ENCODE results near the gene NCF4.
A peak's percentile ranks its signal among the peaks of the same experiment; 100 is the strongest.

The NCF4 gene

DNA sequence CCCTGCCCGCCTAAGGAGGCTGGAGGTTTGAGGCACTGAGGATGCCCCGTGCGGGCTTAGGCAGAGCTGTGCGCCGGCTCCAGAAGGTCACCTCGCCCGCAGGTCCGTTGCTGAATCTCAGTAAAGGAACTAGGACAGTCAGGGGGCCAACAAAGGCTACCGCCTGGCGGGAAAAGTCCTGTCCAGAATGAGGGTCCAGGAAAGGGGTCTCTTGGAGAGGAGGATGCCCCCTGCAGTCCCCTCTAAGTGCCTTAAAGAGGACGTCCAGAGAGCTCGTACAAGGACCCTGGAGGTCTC is 44.5 kb upstream of the NCF4 start:
- H3K4ac ChIP-seq (ENCODE audit: low read depth, low read length): no peak overlapping the region
- H4K91ac ChIP-seq (ENCODE audit: low read depth, low read length): no peak overlapping the region
- peaks cover 0 to 4% of the 10 kb centered on the region in 2 experiments for H3K4me1 ChIP-seq (ENCODE audit: control insufficient read depth in 1 of 2, insufficient read depth in 2 of 2, low read length in 2 of 2)
- no peak overlapping the region for H3K4me2 ChIP-seq (ENCODE audit: low read length)
- H3K9me3 ChIP-seq (ENCODE audit: insufficient read depth, low read depth, low read length): peaks cover 5% of the 10 kb centered on the region
- no peak overlapping the region for H3K18ac ChIP-seq (ENCODE audit: low read length)
- H2BK5ac ChIP-seq (ENCODE audit: low read depth, low read length, poor library complexity): no peak overlapping the region
- no peaks in the 10 kb centered on the region for H3K79me2 ChIP-seq (ENCODE audit: control insufficient read depth, insufficient read depth, low read length, poor library complexity)
- H3K27me3 ChIP-seq (ENCODE audit: insufficient read depth, low read length): peaks cover 38% of the 10 kb centered on the region
- DNase-seq: no peak
- no peak overlapping the region for H4K12ac ChIP-seq (ENCODE audit: low read depth, low read length)
- WGBS (ENCODE audit: extremely low coverage, insufficient coverage, insufficient read length): no CpG with 5 or more reads among the region's 12 CpGs
- H4K8ac ChIP-seq (ENCODE audit: low read depth, low read length): no peak overlapping the region
- H3K14ac ChIP-seq (ENCODE audit: low read length): no peak overlapping the region
- no peak overlapping the region for H3K9ac ChIP-seq (ENCODE audit: low read length)
- H2BK120ac ChIP-seq (ENCODE audit: insufficient read depth, low read length, poor library complexity): no peak overlapping the region
- H3K4me3 ChIP-seq (ENCODE audit: low read depth, low read length): no peak overlapping the region
- no peak overlapping the region for H2AK5ac ChIP-seq (ENCODE audit: low read length)
- H3K79me1 ChIP-seq (ENCODE audit: low read length): no peaks in the 10 kb centered on the region
- no peak overlapping the region for H2AFZ ChIP-seq (ENCODE audit: insufficient read depth, low read length, poor library complexity)
- H3K36me3 ChIP-seq (ENCODE audit: control insufficient read depth in 1 of 2, insufficient read depth in 2 of 2, low read length in 2 of 2): no peaks in the 10 kb centered on the region
- no peak overlapping the region for H3K27ac ChIP-seq (ENCODE audit: low read depth, low read length)
- no peak overlapping the region for H3K23ac ChIP-seq (ENCODE audit: low read length)
- H2BK12ac ChIP-seq (ENCODE audit: low read length): no peak overlapping the region

DNA sequence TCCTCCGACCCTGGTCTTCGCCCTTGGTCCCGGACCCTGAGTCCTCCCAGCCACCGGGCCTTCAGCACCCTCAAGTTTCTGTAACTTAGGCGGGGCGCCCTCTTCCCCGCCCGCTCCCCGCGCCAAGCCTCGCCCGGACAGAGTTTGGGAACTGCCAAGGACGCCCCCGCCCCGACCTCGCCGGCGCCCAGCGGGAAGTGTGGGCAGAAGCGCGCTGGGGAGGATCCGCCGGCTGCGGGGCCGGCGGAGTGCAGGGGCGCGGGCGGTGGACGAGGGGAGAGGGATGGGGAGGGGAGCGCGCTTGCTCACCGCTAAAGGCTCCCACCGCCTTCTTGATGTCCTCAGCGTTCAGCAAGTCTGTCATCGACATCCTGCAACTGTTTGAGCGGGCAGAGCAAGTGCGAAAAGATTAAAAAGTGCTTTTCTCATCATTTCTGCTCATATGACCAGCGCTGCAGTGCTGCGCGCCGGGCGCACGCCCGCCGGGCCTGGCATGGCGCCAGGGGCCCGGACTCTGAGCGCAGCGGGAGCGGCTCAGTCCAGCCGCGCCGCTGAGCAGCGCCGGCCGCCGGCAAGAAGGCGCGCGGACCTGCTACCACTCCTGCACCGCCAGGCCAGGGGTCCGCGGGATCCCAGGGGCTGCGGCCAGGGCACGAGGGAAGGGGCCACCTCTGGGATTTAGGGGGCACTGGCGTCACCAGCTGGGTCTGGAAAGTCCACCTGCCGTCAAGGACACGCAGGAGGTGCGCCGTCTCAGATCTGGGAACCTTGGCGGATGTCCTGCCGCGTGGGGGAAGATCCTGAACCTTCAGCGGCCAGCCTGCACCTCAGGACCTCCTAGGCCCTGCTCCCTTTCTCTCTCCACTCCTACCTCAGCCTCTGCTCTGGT is 43.9 kb upstream of the NCF4 start, which contains the start of gene PVALB:
Gene PVALB, minus strand, starts transcription at position 400 of the 889 bp plus-strand sequence. Its CDS starts 30 bp downstream, at position 370.
- Histone ChIP-seq H3K4me2 (ENCODE audit: low read length) (no peak within 1 kb of the TSS), H3K27me3 (ENCODE audit: insufficient read depth, low read length) (peaks cover 38% of the 10 kb centered on the region), H3K14ac (ENCODE audit: low read length) (no peak within 1 kb of the TSS), H2BK5ac (ENCODE audit: low read depth, low read length, poor library complexity) (no peak within 1 kb of the TSS), H2AFZ (ENCODE audit: insufficient read depth, low read length, poor library complexity) (no peak within 1 kb of the TSS), H2AK5ac (ENCODE audit: low read length) (no peak within 1 kb of the TSS), H3K4me1 (ENCODE audit: control insufficient read depth in 1 of 2, insufficient read depth in 2 of 2, low read length in 2 of 2) (peaks cover 0 to 4% of the 10 kb centered on the region in 2 experiments), H4K8ac (ENCODE audit: low read depth, low read length) (no peak within 1 kb of the TSS), H3K23ac (ENCODE audit: low read length) (no peak within 1 kb of the TSS), H3K9me3 (ENCODE audit: insufficient read depth, low read depth, low read length) (peaks cover 5% of the 10 kb centered on the region), H2BK120ac (ENCODE audit: insufficient read depth, low read length, poor library complexity) (no peak within 1 kb of the TSS), H3K4ac (ENCODE audit: low read depth, low read length) (no peak within 1 kb of the TSS), H3K79me2 (ENCODE audit: control insufficient read depth, insufficient read depth, low read length, poor library complexity) (no peaks in the 10 kb centered on the region), H4K12ac (ENCODE audit: low read depth, low read length) (no peak within 1 kb of the TSS), H3K79me1 (ENCODE audit: low read length) (no peaks in the 10 kb centered on the region), H3K18ac (ENCODE audit: low read length) (no peak within 1 kb of the TSS), H3K4me3 (ENCODE audit: low read depth, low read length) (no peak within 1 kb of the TSS), H3K9ac (ENCODE audit: low read length) (no peak within 1 kb of the TSS), H4K91ac (ENCODE audit: low read depth, low read length) (no peak within 1 kb of the TSS), H3K36me3 (ENCODE audit: control insufficient read depth in 1 of 2, insufficient read depth in 2 of 2, low read length in 2 of 2) (no peaks in the 10 kb centered on the region), H3K27ac (ENCODE audit: low read depth, low read length) (no peak within 1 kb of the TSS), H2BK12ac (ENCODE audit: low read length) (no peak within 1 kb of the TSS)
- WGBS (ENCODE audit: extremely low coverage, insufficient coverage, insufficient read length): no CpG with 5 or more reads among the region's 75 CpGs
- DNase-seq: peak in 1 of 2 donors; percentile 38

DNA sequence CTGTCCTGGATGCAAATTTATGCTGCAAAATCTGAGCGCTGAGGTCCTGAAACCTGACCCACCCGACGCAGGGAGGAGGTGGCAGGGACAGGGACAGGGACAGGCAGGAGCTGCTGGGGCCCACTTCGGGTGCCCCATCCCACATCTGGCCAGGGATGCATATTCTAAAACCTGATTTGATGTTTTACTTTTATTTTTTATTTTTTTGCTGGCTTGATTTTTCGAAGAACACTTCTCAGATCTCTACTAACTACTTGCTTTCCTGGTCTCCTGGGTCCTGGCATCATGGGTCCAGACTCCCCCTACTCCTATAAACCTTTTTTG is 43.3 kb upstream of the NCF4 start:
- H3K27me3 ChIP-seq (ENCODE audit: insufficient read depth, low read length): peaks cover 38% of the 10 kb centered on the region
- no peak overlapping the region for H2AFZ ChIP-seq (ENCODE audit: insufficient read depth, low read length, poor library complexity)
- no peak for DNase-seq
- no peak overlapping the region for H2BK12ac ChIP-seq (ENCODE audit: low read length)
- no peak overlapping the region for H3K18ac ChIP-seq (ENCODE audit: low read length)
- H4K12ac ChIP-seq (ENCODE audit: low read depth, low read length): no peak overlapping the region
- no CpG with 5 or more reads among the region's 5 CpGs for WGBS (ENCODE audit: extremely low coverage, insufficient coverage, insufficient read length)
- H4K8ac ChIP-seq (ENCODE audit: low read depth, low read length): no peak overlapping the region
- H2BK5ac ChIP-seq (ENCODE audit: low read depth, low read length, poor library complexity): no peak overlapping the region
- peaks cover 5% of the 10 kb centered on the region for H3K9me3 ChIP-seq (ENCODE audit: insufficient read depth, low read depth, low read length)
- no peak overlapping the region for H2AK5ac ChIP-seq (ENCODE audit: low read length)
- peaks cover 0 to 4% of the 10 kb centered on the region in 2 experiments for H3K4me1 ChIP-seq (ENCODE audit: control insufficient read depth in 1 of 2, insufficient read depth in 2 of 2, low read length in 2 of 2)
- H3K4ac ChIP-seq (ENCODE audit: low read depth, low read length): no peak overlapping the region
- H3K79me2 ChIP-seq (ENCODE audit: control insufficient read depth, insufficient read depth, low read length, poor library complexity): no peaks in the 10 kb centered on the region
- no peak overlapping the region for H3K9ac ChIP-seq (ENCODE audit: low read length)
- H3K23ac ChIP-seq (ENCODE audit: low read length): no peak overlapping the region
- no peak overlapping the region for H4K91ac ChIP-seq (ENCODE audit: low read depth, low read length)
- no peak overlapping the region for H3K4me2 ChIP-seq (ENCODE audit: low read length)
- no peaks in the 10 kb centered on the region for H3K36me3 ChIP-seq (ENCODE audit: control insufficient read depth in 1 of 2, insufficient read depth in 2 of 2, low read length in 2 of 2)
- H3K27ac ChIP-seq (ENCODE audit: low read depth, low read length): no peak overlapping the region
- H3K14ac ChIP-seq (ENCODE audit: low read length): no peak overlapping the region
- no peak overlapping the region for H2BK120ac ChIP-seq (ENCODE audit: insufficient read depth, low read length, poor library complexity)
- no peak overlapping the region for H3K4me3 ChIP-seq (ENCODE audit: low read depth, low read length)
- H3K79me1 ChIP-seq (ENCODE audit: low read length): no peaks in the 10 kb centered on the region

DNA sequence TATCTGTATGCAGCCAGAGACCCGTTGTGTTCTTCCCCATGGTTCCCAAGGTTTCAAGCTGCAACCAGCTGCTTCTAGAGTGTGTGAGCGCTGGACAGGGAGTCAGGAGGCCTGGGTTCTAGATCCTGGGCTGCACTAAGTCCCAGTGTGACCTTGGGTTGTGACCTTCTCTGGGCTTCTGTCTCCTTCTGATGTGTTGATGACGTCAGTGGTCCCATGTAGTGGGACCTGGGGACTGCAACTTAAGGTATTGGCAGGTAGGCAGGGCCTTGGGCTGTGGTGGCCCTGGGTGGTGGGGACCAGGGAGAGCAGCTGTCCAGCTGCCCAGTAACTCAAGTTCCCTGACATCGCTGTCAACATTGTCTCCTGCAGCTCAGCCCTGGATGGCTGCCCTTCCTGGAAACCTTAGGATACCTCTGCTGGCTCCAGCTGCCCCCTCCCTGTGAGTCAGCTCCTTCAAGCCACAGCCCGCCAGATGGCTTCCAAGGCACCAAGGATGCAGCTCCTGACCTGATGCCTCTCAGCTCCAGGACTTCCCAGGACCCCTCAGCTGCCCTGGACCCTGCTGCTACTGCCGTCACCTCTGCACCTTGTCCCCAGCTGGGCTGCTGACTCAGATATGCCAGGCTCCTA is 42.7 kb upstream of the NCF4 start:
- Histone ChIP-seq H4K91ac (ENCODE audit: low read depth, low read length) (no peak overlapping the region), H3K9me3 (ENCODE audit: insufficient read depth, low read depth, low read length) (peaks cover 5% of the 10 kb centered on the region), H3K79me1 (ENCODE audit: low read length) (no peaks in the 10 kb centered on the region), H3K4me2 (ENCODE audit: low read length) (no peak overlapping the region), H3K27ac (ENCODE audit: low read depth, low read length) (no peak overlapping the region), H3K36me3 (ENCODE audit: control insufficient read depth in 1 of 2, insufficient read depth in 2 of 2, low read length in 2 of 2) (no peaks in the 10 kb centered on the region), H3K4me3 (ENCODE audit: low read depth, low read length) (no peak overlapping the region), H2AK5ac (ENCODE audit: low read length) (no peak overlapping the region), H4K12ac (ENCODE audit: low read depth, low read length) (no peak overlapping the region), H2AFZ (ENCODE audit: insufficient read depth, low read length, poor library complexity) (no peak overlapping the region), H3K4ac (ENCODE audit: low read depth, low read length) (no peak overlapping the region), H3K79me2 (ENCODE audit: control insufficient read depth, insufficient read depth, low read length, poor library complexity) (no peaks in the 10 kb centered on the region), H2BK12ac (ENCODE audit: low read length) (no peak overlapping the region), H3K14ac (ENCODE audit: low read length) (no peak overlapping the region), H3K9ac (ENCODE audit: low read length) (no peak overlapping the region), H3K4me1 (ENCODE audit: control insufficient read depth in 1 of 2, insufficient read depth in 2 of 2, low read length in 2 of 2) (peaks cover 0 to 4% of the 10 kb centered on the region in 2 experiments), H3K23ac (ENCODE audit: low read length) (no peak overlapping the region), H3K27me3 (ENCODE audit: insufficient read depth, low read length) (peaks cover 38% of the 10 kb centered on the region), H3K18ac (ENCODE audit: low read length) (no peak overlapping the region), H2BK120ac (ENCODE audit: insufficient read depth, low read length, poor library complexity) (no peak overlapping the region), H2BK5ac (ENCODE audit: low read depth, low read length, poor library complexity) (no peak overlapping the region), H4K8ac (ENCODE audit: low read depth, low read length) (no peak overlapping the region)
- WGBS (ENCODE audit: extremely low coverage, insufficient coverage, insufficient read length): no CpG with 5 or more reads among the region's 6 CpGs
- no peak for DNase-seq
